Esophagus muscularis mucosa (tissue), 4 donors: ENCODE data around the gene ZBTB18.

Experiments
- EP300 ChIP-seq: sonication (generic); formaldehyde crosslinking; IDR thresholded peaks from one replicate; pipeline ENCODE4 v1.6.1; 2017; ENCODE audit warnings: antibody characterized with exemption
- POLR2A ChIP-seq: fragments of 450-650 bp; IDR thresholded peaks from one replicate; pipeline ENCODE4 v1.6.1; 2017; ENCODE audit warnings: antibody characterized with exemption, moderate library complexity, mild to moderate bottlenecking, low read depth
- POLR2AphosphoS5 ChIP-seq, 2 donors: sonication (generic); formaldehyde crosslinking; IDR thresholded peaks; one replicate each; pipeline ENCODE4 v1.6.1; 2017; ENCODE audit warnings: antibody characterized with exemption in 2 of 2
- TF ChIP-seq, protein P1 (sequence below), 3 experiments: fragments of 200-600 bp in 2 of 3; fragments of 450-650 bp in 1 of 3; sonication (generic) in 2 of 3; IDR thresholded peaks; one replicate each; pipeline ENCODE4 v1.5.1; 2017 to 2019; ENCODE audit warnings: antibody characterized with exemption in 3 of 3, mild to moderate bottlenecking in 2 of 3, moderate library complexity in 1 of 3

DNA sequence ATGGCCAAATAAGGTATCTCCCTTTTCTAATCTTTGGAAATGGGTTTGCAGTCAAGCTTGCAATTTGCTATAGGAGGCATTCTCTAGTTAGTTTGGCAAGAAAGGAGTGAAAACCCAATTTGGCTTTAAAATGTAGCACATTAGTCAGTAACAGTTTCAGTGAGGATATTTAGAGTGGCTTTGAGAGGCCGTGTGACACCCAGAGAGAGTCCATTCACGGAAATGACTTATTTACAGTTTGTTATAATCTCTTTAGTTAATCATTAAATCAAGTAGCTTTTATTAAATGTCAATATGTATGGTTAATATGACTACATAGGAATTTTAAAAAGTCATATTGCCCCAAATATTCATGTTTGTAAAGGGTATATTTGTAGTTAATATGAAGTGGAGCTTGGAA lies 9.6 kb downstream of the ZBTB18 start:
- TF ChIP-seq, protein P1, sequence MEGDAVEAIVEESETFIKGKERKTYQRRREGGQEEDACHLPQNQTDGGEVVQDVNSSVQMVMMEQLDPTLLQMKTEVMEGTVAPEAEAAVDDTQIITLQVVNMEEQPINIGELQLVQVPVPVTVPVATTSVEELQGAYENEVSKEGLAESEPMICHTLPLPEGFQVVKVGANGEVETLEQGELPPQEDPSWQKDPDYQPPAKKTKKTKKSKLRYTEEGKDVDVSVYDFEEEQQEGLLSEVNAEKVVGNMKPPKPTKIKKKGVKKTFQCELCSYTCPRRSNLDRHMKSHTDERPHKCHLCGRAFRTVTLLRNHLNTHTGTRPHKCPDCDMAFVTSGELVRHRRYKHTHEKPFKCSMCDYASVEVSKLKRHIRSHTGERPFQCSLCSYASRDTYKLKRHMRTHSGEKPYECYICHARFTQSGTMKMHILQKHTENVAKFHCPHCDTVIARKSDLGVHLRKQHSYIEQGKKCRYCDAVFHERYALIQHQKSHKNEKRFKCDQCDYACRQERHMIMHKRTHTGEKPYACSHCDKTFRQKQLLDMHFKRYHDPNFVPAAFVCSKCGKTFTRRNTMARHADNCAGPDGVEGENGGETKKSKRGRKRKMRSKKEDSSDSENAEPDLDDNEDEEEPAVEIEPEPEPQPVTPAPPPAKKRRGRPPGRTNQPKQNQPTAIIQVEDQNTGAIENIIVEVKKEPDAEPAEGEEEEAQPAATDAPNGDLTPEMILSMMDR (IDR thresholded peaks at IDR 0.05): no peak
- no peak for TF ChIP-seq POLR2A
- TF ChIP-seq POLR2AphosphoS5 (IDR thresholded peaks at IDR 0.05): no peak
- TF ChIP-seq EP300: no peak
